ENCODE results near the gene ADGRG2.

GRCh38 chrX:19064175-19064574, 58.1 kb downstream of the ADGRG2 start:
- no peak for TF ChIP-seq SUZ12 (IDR thresholded peaks at IDR 0.05)
- no peak for TF ChIP-seq ELF4 (IDR thresholded peaks at IDR 0.05)
- no peak for TF ChIP-seq CTBP1 (IDR thresholded peaks at IDR 0.05; ENCODE audit: borderline replicate concordance)
- TF ChIP-seq, protein P1, sequence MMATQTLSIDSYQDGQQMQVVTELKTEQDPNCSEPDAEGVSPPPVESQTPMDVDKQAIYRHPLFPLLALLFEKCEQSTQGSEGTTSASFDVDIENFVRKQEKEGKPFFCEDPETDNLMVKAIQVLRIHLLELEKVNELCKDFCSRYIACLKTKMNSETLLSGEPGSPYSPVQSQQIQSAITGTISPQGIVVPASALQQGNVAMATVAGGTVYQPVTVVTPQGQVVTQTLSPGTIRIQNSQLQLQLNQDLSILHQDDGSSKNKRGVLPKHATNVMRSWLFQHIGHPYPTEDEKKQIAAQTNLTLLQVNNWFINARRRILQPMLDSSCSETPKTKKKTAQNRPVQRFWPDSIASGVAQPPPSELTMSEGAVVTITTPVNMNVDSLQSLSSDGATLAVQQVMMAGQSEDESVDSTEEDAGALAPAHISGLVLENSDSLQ (IDR thresholded peaks at IDR 0.05): no peak
- no peak for TF ChIP-seq SP1 (IDR thresholded peaks at IDR 0.05)
- TF ChIP-seq FOXM1 (IDR thresholded peaks at IDR 0.05; ENCODE audit: borderline replicate concordance): no peak
- no peak for TF ChIP-seq TARDBP (IDR thresholded peaks at IDR 0.05)
- no peak for TF ChIP-seq HDGF (IDR thresholded peaks at IDR 0.05; ENCODE audit: borderline replicate concordance)
- TF ChIP-seq ARNT (IDR thresholded peaks at IDR 0.05): no peak
- TF ChIP-seq FOXK2 (IDR thresholded peaks at IDR 0.05): no peak
